ENCODE results near the gene NOTCH3.

Gene NOTCH3

DNA sequence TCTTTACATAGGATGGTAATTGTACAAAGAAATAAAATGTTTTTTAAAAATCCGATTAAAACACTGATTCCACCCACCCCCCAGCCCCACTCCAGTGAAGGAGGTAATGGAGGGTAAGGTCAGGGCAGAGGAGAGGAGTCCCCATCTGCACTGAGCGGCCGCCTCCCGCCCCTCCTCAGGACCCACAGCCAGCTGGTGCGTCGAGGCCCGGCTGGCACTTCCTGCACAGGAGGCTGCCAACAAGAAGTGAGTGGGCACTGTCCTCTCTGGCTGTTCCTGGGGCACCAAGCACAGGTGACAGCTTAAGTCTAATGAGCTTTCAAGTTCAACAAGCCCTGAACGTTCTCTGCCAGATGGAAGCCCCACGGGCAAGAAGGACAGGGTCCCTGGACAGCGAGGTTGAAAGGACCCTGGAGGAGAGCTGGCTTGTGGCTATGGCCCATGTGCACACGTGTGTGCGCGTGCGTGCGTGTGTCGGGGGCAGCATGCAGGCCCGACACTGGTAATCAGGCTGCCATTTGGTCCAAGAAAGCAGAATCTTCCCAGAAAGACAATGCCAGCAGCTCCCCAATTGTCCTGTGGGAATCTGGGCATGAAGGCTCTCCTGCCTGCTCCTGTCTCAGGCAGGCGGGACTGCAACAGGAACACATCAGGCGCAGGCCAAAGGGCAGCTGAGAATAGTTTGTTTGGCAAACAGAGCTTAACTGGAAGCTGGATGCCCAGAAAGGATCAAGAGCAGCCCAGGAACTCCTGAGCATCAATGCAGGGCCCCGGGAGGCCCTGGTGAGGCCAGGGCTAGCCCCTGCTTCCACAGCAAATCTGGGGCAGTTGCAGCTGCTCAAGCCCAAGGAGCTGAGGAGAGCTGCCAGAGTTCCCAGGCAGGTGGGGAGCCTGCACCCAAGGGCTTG lies 46.6 kb upstream of the NOTCH3 start:
- TF ChIP-seq, protein P1, sequence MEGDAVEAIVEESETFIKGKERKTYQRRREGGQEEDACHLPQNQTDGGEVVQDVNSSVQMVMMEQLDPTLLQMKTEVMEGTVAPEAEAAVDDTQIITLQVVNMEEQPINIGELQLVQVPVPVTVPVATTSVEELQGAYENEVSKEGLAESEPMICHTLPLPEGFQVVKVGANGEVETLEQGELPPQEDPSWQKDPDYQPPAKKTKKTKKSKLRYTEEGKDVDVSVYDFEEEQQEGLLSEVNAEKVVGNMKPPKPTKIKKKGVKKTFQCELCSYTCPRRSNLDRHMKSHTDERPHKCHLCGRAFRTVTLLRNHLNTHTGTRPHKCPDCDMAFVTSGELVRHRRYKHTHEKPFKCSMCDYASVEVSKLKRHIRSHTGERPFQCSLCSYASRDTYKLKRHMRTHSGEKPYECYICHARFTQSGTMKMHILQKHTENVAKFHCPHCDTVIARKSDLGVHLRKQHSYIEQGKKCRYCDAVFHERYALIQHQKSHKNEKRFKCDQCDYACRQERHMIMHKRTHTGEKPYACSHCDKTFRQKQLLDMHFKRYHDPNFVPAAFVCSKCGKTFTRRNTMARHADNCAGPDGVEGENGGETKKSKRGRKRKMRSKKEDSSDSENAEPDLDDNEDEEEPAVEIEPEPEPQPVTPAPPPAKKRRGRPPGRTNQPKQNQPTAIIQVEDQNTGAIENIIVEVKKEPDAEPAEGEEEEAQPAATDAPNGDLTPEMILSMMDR (IDR thresholded peaks at IDR 0.05; ENCODE audit: insufficient read depth, low read depth, low read length, missing control alignments), result no peak
- H3K4me3 ChIP-seq (ENCODE audit: low read depth, low read length), result no peak overlapping the region
- DNase-seq (ENCODE audit: low read depth), result no peak

DNA sequence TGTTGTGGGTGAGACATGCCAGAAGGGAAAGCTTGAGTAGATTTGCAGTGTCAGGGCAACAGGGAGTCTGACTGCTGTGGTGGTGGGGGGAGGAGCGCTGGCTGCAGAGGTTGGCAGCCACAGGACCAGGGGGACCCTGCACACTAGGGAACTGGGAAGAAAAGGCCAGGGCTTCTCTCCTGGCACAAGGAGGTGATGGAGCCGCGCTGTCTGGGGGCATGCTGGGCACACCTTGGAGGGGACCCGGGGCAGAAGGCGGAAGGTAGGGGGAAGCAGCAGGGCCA lies 45.3 kb upstream of the NOTCH3 start:
- TF ChIP-seq, protein P1 (IDR thresholded peaks at IDR 0.05; ENCODE audit: insufficient read depth, low read depth, low read length, missing control alignments), result no peak
- no peak for DNase-seq (ENCODE audit: low read depth)
- H3K4me3 ChIP-seq (ENCODE audit: low read depth, low read length), result no peak overlapping the region

DNA sequence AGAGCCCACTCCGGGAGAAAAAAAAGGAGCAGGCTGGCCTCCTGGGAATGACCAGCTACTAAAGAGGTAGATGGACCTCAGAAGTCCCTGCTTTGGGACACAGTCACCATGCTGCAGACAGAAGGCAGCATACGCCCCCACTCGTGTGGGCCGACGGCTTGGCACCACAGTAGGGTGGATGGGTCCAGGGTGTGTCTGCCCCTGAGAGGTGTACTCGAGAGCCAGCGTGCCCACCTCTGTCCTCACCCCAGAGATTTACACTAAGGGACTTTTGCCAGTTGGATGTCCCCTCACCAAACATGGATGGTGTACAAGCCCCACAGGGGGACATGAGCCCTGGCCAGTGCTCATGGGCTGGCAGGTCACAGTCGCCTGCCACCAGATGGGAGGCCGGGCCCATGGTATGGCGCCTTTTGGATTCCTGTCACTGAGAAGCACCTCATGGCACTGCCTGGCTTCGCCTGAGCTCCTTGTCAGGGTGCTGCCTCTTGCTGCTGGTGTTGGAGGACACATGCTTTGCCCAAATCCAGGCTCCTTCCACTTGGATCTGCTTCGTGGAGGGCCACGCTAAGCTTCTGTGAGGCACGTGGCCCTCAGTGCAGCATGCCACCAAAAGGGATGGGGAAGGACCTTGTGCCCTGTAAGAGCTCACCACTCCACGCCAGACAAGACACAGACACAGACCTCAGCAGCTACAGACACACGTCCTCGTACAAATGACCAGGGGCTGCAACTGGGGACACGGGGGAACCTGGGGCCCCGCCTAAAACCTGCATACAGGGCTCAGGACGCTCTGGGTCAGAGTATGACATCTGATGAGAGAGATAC lies 44.8 kb upstream of the NOTCH3 start:
- no peak overlapping the region for H3K4me3 ChIP-seq (ENCODE audit: low read depth, low read length)
- TF ChIP-seq, protein P1 (IDR thresholded peaks at IDR 0.05; ENCODE audit: insufficient read depth, low read depth, low read length, missing control alignments), result no peak
- DNase-seq (ENCODE audit: low read depth), result no peak

DNA sequence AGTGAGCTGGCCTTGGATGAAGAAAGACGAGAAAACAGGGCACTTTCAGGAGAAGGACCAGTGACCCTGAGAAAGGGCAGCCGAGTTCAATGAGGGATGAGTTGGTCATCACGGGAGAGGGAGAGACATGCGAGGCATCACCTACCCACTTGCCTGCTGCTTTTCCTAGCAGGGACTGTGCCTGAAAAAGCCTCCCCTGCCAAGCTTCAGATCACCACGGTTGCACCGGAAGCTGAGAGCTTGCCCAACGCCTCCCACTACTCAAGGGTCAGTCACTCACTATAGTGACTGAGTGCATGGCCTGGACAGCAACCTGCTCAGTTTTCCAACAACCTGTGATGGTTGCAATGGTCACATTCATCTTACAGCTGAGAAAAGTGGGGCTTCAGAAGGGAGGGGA lies 44.0 kb upstream of the NOTCH3 start:
- TF ChIP-seq, protein P1 (IDR thresholded peaks at IDR 0.05; ENCODE audit: insufficient read depth, low read depth, low read length, missing control alignments), result no peak
- H3K4me3 ChIP-seq (ENCODE audit: low read depth, low read length), result no peak overlapping the region
- DNase-seq (ENCODE audit: low read depth), result no peak

DNA sequence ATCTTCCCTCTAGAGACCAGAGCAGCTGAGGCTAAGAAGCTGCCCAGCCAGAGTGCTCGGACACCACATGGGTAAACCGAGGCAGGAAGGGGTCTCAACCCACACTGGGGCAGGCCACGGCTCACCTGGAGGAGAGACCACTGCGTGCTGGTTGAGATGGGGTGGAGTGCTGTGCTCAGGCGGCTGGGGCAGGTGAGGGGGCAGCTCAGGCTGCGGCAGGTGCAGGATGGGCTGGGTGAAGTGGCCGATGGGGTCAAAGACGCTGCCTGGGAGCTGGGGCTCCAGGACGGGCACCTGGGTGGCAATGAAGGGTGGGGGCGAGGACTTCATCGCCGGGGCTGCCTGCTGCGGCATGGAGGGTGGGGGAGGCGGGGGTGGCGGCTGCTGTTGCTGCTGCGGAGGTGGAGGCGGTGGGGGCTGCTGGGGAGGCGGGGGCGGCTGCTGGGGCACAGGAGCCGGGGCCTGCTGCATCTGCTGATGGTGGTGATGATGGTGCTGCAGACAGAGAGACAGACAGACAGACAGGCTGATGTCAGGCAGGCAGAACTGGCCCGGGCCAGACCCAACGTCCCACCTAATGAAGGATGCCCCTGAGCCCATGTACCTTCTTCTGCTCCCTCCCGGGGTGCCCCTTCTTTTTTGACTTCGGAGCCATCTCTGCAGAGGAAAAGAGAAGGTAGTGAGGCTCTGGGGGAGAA lies 43.5 kb upstream of the NOTCH3 start:
- DNase-seq (ENCODE audit: low read depth), result no peak
- TF ChIP-seq, protein P1 (IDR thresholded peaks at IDR 0.05; ENCODE audit: insufficient read depth, low read depth, low read length, missing control alignments), result no peak
- H3K4me3 ChIP-seq (ENCODE audit: low read depth, low read length), result no peak overlapping the region

DNA sequence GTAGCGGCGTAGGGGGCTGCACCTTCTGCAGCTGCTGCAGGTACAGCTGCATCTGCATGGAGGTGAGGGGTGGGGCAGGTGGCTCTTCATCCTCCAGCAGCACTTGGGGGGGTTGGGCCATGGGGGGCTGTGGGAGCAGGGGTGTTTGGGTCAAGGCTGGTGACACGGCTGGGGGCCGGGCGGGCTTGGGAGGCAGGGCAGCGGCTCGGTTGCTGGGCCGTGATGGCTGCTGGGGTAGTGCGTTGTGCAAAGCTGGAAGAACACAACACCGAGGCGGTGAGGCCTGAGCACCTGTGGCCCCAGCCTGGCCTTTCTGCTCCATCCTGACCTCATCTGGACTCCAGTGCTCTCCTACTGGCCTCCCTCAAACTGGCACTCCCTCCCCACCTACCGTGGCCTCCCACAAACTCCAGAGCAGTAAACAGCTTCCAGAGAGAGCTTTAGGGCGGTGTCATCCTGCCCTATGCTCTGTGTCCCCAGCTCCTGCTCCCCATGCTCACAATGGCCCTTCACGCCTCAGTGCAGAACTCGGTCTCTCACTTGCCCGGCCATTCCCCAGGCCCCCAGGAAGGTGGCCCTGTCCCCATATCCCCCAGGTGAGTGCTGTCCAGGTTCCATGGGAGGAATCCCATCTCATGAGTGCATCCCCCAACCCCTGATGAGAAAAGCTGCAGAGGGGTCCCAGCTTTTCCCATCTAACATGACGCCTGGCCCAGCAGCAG lies 42.6 kb upstream of the NOTCH3 start:
- TF ChIP-seq, protein P1 (IDR thresholded peaks at IDR 0.05; ENCODE audit: insufficient read depth, low read depth, low read length, missing control alignments), result no peak
- no peak overlapping the region for H3K4me3 ChIP-seq (ENCODE audit: low read depth, low read length)
- DNase-seq (ENCODE audit: low read depth), result no peak

Data from GM12865 (cell line).